ENCODE measurements around the gene PKP1.

PKP1 gene

DNA sequence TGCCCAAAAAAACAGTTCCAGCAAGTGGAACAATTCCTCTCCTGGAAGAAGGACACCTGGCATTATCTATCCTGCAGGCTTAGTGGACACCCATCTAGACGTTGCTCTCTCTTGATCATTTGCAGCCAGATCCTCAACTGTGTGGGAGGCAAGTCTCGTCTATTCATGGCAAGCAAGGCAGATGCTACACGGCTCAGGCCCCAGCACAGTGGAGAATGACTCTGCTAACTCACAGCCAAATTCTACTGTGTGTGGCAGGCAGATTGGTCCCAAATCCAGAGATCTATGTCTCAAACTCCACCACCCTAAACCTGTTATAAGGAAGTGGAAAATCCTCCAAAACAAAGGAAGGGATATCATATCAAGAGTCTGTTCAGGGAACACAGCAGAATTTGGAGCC, 87.2 kb downstream of the PKP1 start:
- no peaks in the 10 kb centered on the region for H3K4me1 ChIP-seq (ENCODE audit: control insufficient read depth, insufficient read depth, low read length)
- H3K4me2 ChIP-seq (ENCODE audit: low read length), result no peak overlapping the region
- H3K27me3 ChIP-seq (ENCODE audit: control insufficient read depth, insufficient read depth, low read length), result peaks cover 40% of the 10 kb centered on the region
- H3K36me3 ChIP-seq (ENCODE audit: insufficient read depth, low read length), result no peaks in the 10 kb centered on the region
- H3K9me3 ChIP-seq (replicated peaks; ENCODE audit: low read length), result no peaks in the 10 kb centered on the region
- H3K9ac ChIP-seq (ENCODE audit: low read depth, low read length), result no peak overlapping the region
- no peak overlapping the region for H3K4me3 ChIP-seq (ENCODE audit: low read length)

DNA sequence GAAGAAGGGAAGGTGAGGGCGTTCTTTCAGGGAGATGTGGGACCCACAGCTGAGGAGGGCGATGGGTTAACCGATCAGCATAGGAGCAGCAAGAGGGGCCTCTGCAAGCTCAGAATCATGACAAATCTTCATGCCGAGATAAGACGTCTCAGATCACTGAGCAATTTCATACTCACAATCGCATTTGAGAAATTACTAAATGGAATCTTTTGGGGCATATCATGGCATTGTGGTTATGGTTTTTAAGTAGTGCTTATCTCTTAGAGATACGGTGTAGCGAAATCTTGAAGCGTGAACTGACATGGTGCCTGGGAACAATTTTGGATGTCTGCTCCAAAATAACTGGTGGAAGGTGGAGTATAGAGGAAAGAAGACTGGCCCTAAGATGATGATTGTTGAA, 88.0 kb downstream of the PKP1 start:
- peaks cover 47% of the 10 kb centered on the region for H3K27me3 ChIP-seq (ENCODE audit: control insufficient read depth, insufficient read depth, low read length)
- no peak overlapping the region for H3K4me2 ChIP-seq (ENCODE audit: low read length)
- no peaks in the 10 kb centered on the region for H3K9me3 ChIP-seq (replicated peaks; ENCODE audit: low read length)
- H3K4me1 ChIP-seq (ENCODE audit: control insufficient read depth, insufficient read depth, low read length), result no peaks in the 10 kb centered on the region
- no peak overlapping the region for H3K9ac ChIP-seq (ENCODE audit: low read depth, low read length)
- no peak overlapping the region for H3K4me3 ChIP-seq (ENCODE audit: low read length)
- H3K36me3 ChIP-seq (ENCODE audit: insufficient read depth, low read length), result no peaks in the 10 kb centered on the region

DNA sequence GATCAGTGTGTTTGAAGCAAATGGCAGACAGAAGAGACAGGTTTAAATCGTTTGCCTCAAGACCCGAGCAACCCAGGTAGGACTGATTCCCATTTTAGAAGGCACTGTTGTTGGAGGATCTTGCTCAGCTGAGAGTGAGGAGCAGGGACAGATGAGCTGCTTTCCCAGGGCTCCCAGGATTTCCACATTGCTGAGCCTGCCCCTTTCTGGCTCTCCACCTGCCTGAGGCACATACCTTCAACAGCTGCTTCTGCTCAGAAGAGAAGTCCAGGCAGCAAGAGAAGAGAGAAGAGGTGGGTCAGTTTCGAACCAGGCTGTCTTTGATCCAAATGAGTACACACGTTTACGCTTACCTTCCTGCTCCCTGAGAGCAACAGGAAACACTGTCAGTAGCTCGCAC, 88.5 kb downstream of the PKP1 start:
- Histone ChIP-seq H3K4me3 (ENCODE audit: low read length) (no peak overlapping the region), H3K4me1 (ENCODE audit: control insufficient read depth, insufficient read depth, low read length) (no peaks in the 10 kb centered on the region), H3K9ac (ENCODE audit: low read depth, low read length) (no peak overlapping the region), H3K27me3 (ENCODE audit: control insufficient read depth, insufficient read depth, low read length) (peaks cover 47% of the 10 kb centered on the region), H3K36me3 (ENCODE audit: insufficient read depth, low read length) (no peaks in the 10 kb centered on the region), H3K4me2 (ENCODE audit: low read length) (no peak overlapping the region), H3K9me3 (replicated peaks; ENCODE audit: low read length) (no peaks in the 10 kb centered on the region)

DNA sequence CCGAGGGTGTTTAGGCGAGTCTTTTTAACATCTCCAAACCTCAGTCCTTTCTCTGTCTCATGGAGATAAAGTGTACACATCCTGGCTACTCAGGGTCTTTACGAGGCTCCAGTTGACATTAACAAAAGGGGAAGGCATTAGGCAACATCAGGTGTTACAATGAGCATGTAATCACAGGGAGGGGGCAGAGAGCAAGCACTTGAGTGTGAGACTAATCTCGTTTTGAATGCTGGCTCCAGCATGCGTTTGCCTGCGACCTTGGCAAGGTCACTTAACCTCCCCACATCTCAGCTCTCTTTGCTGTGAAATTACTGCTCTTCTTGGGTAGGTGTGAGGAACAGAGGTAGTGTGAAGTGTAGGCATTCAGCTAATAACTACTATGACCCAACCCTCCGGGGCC, 91.1 kb downstream of the PKP1 start:
- H3K36me3 ChIP-seq (ENCODE audit: insufficient read depth, low read length), result no peaks in the 10 kb centered on the region
- peak overlapping the region; percentile 70 for H3K4me2 ChIP-seq (ENCODE audit: low read length)
- peaks cover 9% of the 10 kb centered on the region for H3K4me1 ChIP-seq (ENCODE audit: control insufficient read depth, insufficient read depth, low read length)
- H3K4me3 ChIP-seq (ENCODE audit: low read length), result no peak overlapping the region
- peaks cover 47% of the 10 kb centered on the region for H3K27me3 ChIP-seq (ENCODE audit: control insufficient read depth, insufficient read depth, low read length)
- H3K9ac ChIP-seq (ENCODE audit: low read depth, low read length), result no peak overlapping the region
- no peaks in the 10 kb centered on the region for H3K9me3 ChIP-seq (replicated peaks; ENCODE audit: low read length)

DNA sequence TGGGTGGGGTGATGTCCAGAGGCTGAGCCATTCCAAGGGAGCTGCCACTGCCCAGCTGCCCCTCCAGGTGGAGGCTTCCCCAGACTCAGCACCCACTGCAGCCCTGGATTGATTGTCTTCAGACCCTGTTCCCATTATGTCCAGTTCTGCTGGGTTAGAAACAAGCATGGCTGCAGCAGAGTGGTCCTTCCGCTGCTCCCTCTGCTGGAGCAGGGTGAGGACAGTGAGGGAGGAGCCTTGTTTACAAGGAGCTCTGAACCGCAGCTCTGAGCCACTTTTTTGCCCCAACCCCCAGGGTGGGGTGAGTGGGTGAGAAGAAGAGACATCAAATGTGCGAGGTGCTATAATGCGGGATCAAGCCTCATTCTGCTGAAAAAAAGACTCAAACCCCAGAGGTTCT, 91.9 kb downstream of the PKP1 start:
- peak overlapping the region; percentile 70 for H3K4me2 ChIP-seq (ENCODE audit: low read length)

GRCh38 chr1:201376107-201376463, 92.8 kb downstream of the PKP1 start:
- Histone ChIP-seq H3K36me3 (ENCODE audit: insufficient read depth, low read length) (no peaks in the 10 kb centered on the region), H3K4me2 (ENCODE audit: low read length) (peak overlapping the region; percentile 70), H3K4me3 (ENCODE audit: low read length) (peak overlapping the region; percentile 61), H3K9ac (ENCODE audit: low read depth, low read length) (peak overlapping the region; percentile 49), H3K4me1 (ENCODE audit: control insufficient read depth, insufficient read depth, low read length) (peaks cover 9% of the 10 kb centered on the region), H3K27me3 (ENCODE audit: control insufficient read depth, insufficient read depth, low read length) (peaks cover 36% of the 10 kb centered on the region), H3K9me3 (replicated peaks; ENCODE audit: low read length) (no peaks in the 10 kb centered on the region)

More for the DNA sequence above, 91.9 kb downstream of the PKP1 start:
- Histone ChIP-seq H3K4me1 (ENCODE audit: control insufficient read depth, insufficient read depth, low read length) (peaks cover 9% of the 10 kb centered on the region), H3K4me3 (ENCODE audit: low read length) (peak overlapping the region; percentile 61), H3K36me3 (ENCODE audit: insufficient read depth, low read length) (no peaks in the 10 kb centered on the region), H3K9ac (ENCODE audit: low read depth, low read length) (no peak overlapping the region), H3K9me3 (replicated peaks; ENCODE audit: low read length) (no peaks in the 10 kb centered on the region), H3K27me3 (ENCODE audit: control insufficient read depth, insufficient read depth, low read length) (peaks cover 40% of the 10 kb centered on the region)

DNA sequence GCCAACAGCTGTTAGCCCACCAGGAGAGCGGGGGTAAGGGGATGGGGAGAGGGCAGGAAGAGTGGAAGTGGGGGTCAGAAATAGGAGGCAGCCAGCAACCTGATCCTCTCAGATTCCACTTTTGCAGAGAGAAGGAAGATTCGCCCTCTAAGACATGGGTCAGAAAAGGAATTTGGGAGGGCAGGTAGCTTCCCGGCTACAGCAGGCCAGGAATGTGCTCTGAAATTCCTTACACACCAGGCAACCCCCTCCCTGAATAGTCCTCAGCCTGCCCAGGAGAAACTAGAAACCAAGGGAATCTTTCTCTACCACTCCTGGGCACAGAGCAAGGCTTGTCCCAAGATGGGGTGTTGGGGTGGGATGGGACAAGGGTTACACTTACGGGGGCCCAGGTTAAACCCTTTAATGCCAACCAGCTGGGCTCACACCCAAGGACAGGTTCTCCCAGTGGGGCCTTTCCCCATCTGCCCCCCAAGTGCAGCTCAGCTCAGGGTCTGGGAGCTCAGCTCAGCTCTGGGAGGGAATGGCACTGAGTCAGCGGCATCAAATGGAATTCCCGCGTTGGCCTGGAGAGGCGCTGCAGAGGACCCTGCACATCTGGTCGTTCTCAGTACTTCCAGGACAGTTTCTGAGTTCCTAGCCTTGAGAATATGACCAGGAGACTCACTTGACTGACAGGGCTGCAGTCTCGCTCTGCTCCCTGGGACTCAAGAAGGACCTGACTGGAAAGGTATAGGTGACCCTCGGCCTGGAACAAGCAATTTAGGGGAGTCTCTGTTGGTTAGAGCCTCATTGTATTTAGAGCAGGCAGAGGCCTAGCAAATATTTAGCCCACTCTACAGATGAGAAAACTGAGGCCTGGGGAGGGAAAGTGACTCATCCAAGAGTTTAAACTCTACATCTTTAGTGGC, 93.4 kb downstream of the PKP1 start:
- no peaks in the 10 kb centered on the region for H3K9me3 ChIP-seq (replicated peaks; ENCODE audit: low read length)
- H3K36me3 ChIP-seq (ENCODE audit: insufficient read depth, low read length), result no peaks in the 10 kb centered on the region
- peak overlapping the region; percentile 70 for H3K4me2 ChIP-seq (ENCODE audit: low read length)
- peak overlapping the region; percentile 49 for H3K9ac ChIP-seq (ENCODE audit: low read depth, low read length)
- H3K4me3 ChIP-seq (ENCODE audit: low read length), result peak overlapping the region; percentile 61
- H3K27me3 ChIP-seq (ENCODE audit: control insufficient read depth, insufficient read depth, low read length), result peaks cover 36% of the 10 kb centered on the region
- H3K4me1 ChIP-seq (ENCODE audit: control insufficient read depth, insufficient read depth, low read length), result peaks cover 9% of the 10 kb centered on the region

GRCh38 chr1:201377611-201378092, 94.3 kb downstream of the PKP1 start, which contains the start of gene TNNT2:
TSS of gene TNNT2 (minus strand) at chr1:201377680. CDS start at chr1:201373254, 4,426 bp downstream.
- no peaks in the 10 kb centered on the region for H3K9me3 ChIP-seq (replicated peaks; ENCODE audit: low read length)
- H3K27me3 ChIP-seq (ENCODE audit: control insufficient read depth, insufficient read depth, low read length), result peaks cover 33% of the 10 kb centered on the region
- H3K4me1 ChIP-seq (ENCODE audit: control insufficient read depth, insufficient read depth, low read length), result peaks cover 9% of the 10 kb centered on the region
- H3K4me2 ChIP-seq (ENCODE audit: low read length), result peak within 1 kb of the TSS; percentile 70
- H3K4me3 ChIP-seq (ENCODE audit: low read length), result peak within 1 kb of the TSS; percentile 61
- H3K9ac ChIP-seq (ENCODE audit: low read depth, low read length), result peak within 1 kb of the TSS; percentile 49
- no peaks in the 10 kb centered on the region for H3K36me3 ChIP-seq (ENCODE audit: insufficient read depth, low read length)

- H3K36me3 ChIP-seq (ENCODE audit: insufficient read depth, low read length), result no peaks in the 10 kb centered on the region
- H3K4me2 ChIP-seq (ENCODE audit: low read length), result no peak overlapping the region
- H3K4me3 ChIP-seq (ENCODE audit: low read length), result no peak overlapping the region
- no peak overlapping the region for H3K9ac ChIP-seq (ENCODE audit: low read depth, low read length)
- peaks cover 22% of the 10 kb centered on the region for H3K27me3 ChIP-seq (ENCODE audit: control insufficient read depth, insufficient read depth, low read length)
- H3K9me3 ChIP-seq (replicated peaks; ENCODE audit: low read length), result no peaks in the 10 kb centered on the region
- H3K4me1 ChIP-seq (ENCODE audit: control insufficient read depth, insufficient read depth, low read length), result peaks cover 15% of the 10 kb centered on the region
These were observed 95.5 kb downstream of the PKP1 start for GRCh38 chr1:201378804-201379203.

GRCh38 chr1:201379733-201380242, 96.5 kb downstream of the PKP1 start:
- no peaks in the 10 kb centered on the region for H3K36me3 ChIP-seq (ENCODE audit: insufficient read depth, low read length)
- H3K9me3 ChIP-seq (replicated peaks; ENCODE audit: low read length), result no peaks in the 10 kb centered on the region
- H3K27me3 ChIP-seq (ENCODE audit: control insufficient read depth, insufficient read depth, low read length), result peaks cover 14% of the 10 kb centered on the region
- no peak overlapping the region for H3K9ac ChIP-seq (ENCODE audit: low read depth, low read length)
- no peak overlapping the region for H3K4me3 ChIP-seq (ENCODE audit: low read length)
- H3K4me1 ChIP-seq (ENCODE audit: control insufficient read depth, insufficient read depth, low read length), result peaks cover 24% of the 10 kb centered on the region
- H3K4me2 ChIP-seq (ENCODE audit: low read length), result no peak overlapping the region

DNA sequence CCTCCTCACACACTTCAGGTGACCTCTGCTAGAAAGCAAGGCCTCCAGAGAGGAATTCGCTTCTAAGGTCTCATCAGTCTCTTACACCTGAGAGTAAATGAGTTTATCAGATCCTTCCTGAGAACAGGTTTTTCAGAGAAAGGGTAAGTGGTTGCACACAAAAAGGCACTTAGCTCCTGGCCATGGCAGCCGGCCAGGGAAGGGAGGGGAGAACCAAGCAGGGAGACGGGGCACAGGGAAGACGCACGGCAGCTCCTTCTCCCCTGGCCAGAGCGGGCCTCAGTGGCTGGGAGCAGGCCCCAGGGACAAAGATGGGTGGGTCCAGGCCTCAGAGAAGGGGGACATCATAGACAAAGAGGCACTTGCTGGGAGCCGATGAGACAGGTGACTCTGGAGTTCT, 97.8 kb downstream of the PKP1 start:
- Histone ChIP-seq H3K4me2 (ENCODE audit: low read length) (no peak overlapping the region), H3K4me3 (ENCODE audit: low read length) (no peak overlapping the region), H3K36me3 (ENCODE audit: insufficient read depth, low read length) (no peaks in the 10 kb centered on the region), H3K4me1 (ENCODE audit: control insufficient read depth, insufficient read depth, low read length) (peaks cover 33% of the 10 kb centered on the region), H3K9me3 (replicated peaks; ENCODE audit: low read length) (no peaks in the 10 kb centered on the region), H3K9ac (ENCODE audit: low read depth, low read length) (no peak overlapping the region), H3K27me3 (ENCODE audit: control insufficient read depth, insufficient read depth, low read length) (peaks cover under 1% of the 10 kb centered on the region)

All from skeletal muscle satellite cell (primary cell).